ENCODE data around the gene MINDY4B.

Gene MINDY4B

GRCh38 chr3:150848864-150849263 lies 56.4 kb downstream of the MINDY4B start:
- Histone ChIP-seq H3K4me1 (ENCODE audit: control insufficient read depth, insufficient read depth, low read length) (no peaks in the 10 kb centered on the region), H3K9me3 (ENCODE audit: control insufficient read depth in 2 of 2, low read length in 2 of 2) (peaks cover 0 to 3% of the 10 kb centered on the region in 2 donors), H3K27me3 (ENCODE audit: control insufficient read depth in 1 of 2, insufficient read depth in 2 of 2, low read length in 2 of 2) (no peaks in the 10 kb centered on the region), H3K36me3 (ENCODE audit: control insufficient read depth in 2 of 2, insufficient read depth in 2 of 2, low read length in 2 of 2) (no peaks in the 10 kb centered on the region), H3K27ac (ENCODE audit: low read length) (no peak overlapping the region), H3K4me3 (ENCODE audit: low read length in 2 of 2) (no peak overlapping the region), H3K9ac (ENCODE audit: low read length in 2 of 2) (no peak overlapping the region)

DNA sequence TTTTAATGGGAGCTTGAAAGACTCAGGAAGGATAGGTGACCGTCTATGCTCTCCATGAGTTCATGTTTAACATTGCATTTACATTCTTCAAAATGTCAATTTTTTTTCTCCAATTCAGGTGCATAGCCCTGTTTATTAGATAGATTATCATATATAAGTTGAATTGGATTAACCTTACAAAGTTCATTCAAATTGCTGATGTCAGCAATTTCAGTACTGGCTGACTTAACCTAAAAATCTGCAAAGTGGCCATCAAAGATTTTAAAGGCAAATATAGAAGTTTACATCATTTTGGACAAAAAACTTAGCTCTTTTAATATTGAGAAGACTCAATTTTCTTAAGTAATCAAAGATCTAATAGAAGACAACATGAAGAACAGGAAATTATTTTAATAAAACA lies 57.8 kb downstream of the MINDY4B start:
- H3K9ac ChIP-seq (ENCODE audit: low read length in 2 of 2): no peak overlapping the region
- H3K36me3 ChIP-seq (ENCODE audit: control insufficient read depth in 2 of 2, insufficient read depth in 2 of 2, low read length in 2 of 2): no peaks in the 10 kb centered on the region
- H3K4me3 ChIP-seq (ENCODE audit: low read length in 2 of 2): no peak overlapping the region
- H3K27ac ChIP-seq (ENCODE audit: low read length): no peak overlapping the region
- no peaks in the 10 kb centered on the region for H3K27me3 ChIP-seq (ENCODE audit: control insufficient read depth in 1 of 2, insufficient read depth in 2 of 2, low read length in 2 of 2)
- H3K9me3 ChIP-seq (ENCODE audit: control insufficient read depth in 2 of 2, low read length in 2 of 2): peaks cover 0 to 3% of the 10 kb centered on the region in 2 donors
- H3K4me1 ChIP-seq (ENCODE audit: control insufficient read depth, insufficient read depth, low read length): no peaks in the 10 kb centered on the region

- Histone ChIP-seq H3K4me3 (ENCODE audit: low read length in 2 of 2) (no peak overlapping the region), H3K36me3 (ENCODE audit: control insufficient read depth in 2 of 2, insufficient read depth in 2 of 2, low read length in 2 of 2) (no peaks in the 10 kb centered on the region), H3K27ac (ENCODE audit: low read length) (no peak overlapping the region), H3K9ac (ENCODE audit: low read length in 2 of 2) (no peak overlapping the region), H3K9me3 (ENCODE audit: control insufficient read depth in 2 of 2, low read length in 2 of 2) (no peaks in the 10 kb centered on the region), H3K4me1 (ENCODE audit: control insufficient read depth, insufficient read depth, low read length) (no peaks in the 10 kb centered on the region), H3K27me3 (ENCODE audit: control insufficient read depth in 1 of 2, insufficient read depth in 2 of 2, low read length in 2 of 2) (peaks cover 0 to 2% of the 10 kb centered on the region in 2 donors)
Measured at GRCh38 chr3:150844484-150844883, 60.8 kb downstream of the MINDY4B start.

DNA sequence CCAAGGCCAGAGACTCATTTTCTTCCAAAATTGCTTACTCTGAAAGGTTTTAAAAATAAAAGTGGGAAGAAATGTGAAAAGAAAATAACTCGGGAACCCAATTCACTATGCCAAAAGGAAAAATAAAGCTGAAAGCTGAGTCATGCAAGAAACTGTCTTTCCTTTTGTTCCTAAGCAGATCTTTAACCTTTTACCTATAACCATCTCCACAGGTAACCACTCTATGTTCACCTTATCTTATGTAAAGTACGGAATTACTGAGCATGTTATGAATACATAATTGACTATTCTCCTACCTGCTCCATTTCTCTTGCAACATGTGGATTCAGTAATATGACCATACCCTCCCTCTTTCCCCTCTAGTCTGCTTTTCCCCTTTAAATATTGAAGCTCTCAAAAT lies 62.0 kb downstream of the MINDY4B start:
- Histone ChIP-seq H3K4me3 (ENCODE audit: low read length in 2 of 2) (no peak overlapping the region), H3K36me3 (ENCODE audit: control insufficient read depth in 2 of 2, insufficient read depth in 2 of 2, low read length in 2 of 2) (no peaks in the 10 kb centered on the region), H3K9ac (ENCODE audit: low read length in 2 of 2) (no peak overlapping the region), H3K9me3 (ENCODE audit: control insufficient read depth in 2 of 2, low read length in 2 of 2) (no peaks in the 10 kb centered on the region), H3K27ac (ENCODE audit: low read length) (no peak overlapping the region), H3K27me3 (ENCODE audit: control insufficient read depth in 1 of 2, insufficient read depth in 2 of 2, low read length in 2 of 2) (peaks cover 0 to 2% of the 10 kb centered on the region in 2 donors), H3K4me1 (ENCODE audit: control insufficient read depth, insufficient read depth, low read length) (no peaks in the 10 kb centered on the region)

DNA sequence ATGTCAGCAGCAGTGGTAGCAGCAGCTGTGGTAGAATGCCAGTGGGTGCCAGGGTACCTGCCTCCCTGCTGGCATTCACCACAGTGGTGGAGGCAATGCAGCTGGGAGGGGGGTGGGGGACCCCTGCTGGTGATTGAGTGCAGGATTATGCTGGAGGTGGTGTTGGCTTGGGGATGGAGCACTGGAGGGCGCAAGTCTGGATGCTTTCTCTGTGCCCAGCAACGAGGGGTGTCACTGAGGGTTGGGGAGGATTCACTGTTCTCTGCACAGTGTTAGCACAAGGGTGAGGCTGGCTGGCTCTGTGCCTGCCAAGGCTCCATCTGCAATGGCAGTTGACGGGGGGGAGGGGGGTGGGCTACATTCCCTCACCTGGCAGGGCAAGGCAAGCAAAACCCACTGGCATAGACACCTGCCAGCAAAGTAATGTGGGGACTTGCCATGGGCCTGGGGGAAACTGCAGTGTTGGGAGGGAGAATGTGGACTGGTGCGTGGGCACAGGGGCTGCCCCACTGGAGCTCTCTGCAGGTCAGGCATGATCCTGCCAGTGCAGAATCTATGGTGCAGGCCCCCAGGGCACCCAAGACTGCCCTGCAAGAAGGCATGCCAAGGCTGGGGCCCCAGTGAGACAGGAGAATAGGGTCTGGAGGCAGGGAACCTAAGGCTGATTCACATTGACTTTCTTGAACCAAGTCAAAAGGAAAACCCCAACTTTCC lies 64.3 kb downstream of the MINDY4B start:
- Histone ChIP-seq H3K4me3 (ENCODE audit: low read length in 2 of 2) (no peak overlapping the region), H3K4me1 (ENCODE audit: control insufficient read depth, insufficient read depth, low read length) (no peaks in the 10 kb centered on the region), H3K9ac (ENCODE audit: low read length in 2 of 2) (no peak overlapping the region), H3K27ac (ENCODE audit: low read length) (no peak overlapping the region), H3K36me3 (ENCODE audit: control insufficient read depth in 2 of 2, insufficient read depth in 2 of 2, low read length in 2 of 2) (no peaks in the 10 kb centered on the region), H3K27me3 (ENCODE audit: control insufficient read depth in 1 of 2, insufficient read depth in 2 of 2, low read length in 2 of 2) (peaks cover 0 to 2% of the 10 kb centered on the region in 2 donors), H3K9me3 (ENCODE audit: control insufficient read depth in 2 of 2, low read length in 2 of 2) (no peaks in the 10 kb centered on the region)

- Histone ChIP-seq H3K4me1 (ENCODE audit: control insufficient read depth, insufficient read depth, low read length) (no peaks in the 10 kb centered on the region), H3K27me3 (ENCODE audit: control insufficient read depth in 1 of 2, insufficient read depth in 2 of 2, low read length in 2 of 2) (peaks cover 0 to 4% of the 10 kb centered on the region in 2 donors), H3K9me3 (ENCODE audit: control insufficient read depth in 2 of 2, low read length in 2 of 2) (no peaks in the 10 kb centered on the region), H3K9ac (ENCODE audit: low read length in 2 of 2) (no peak overlapping the region), H3K27ac (ENCODE audit: low read length) (no peak overlapping the region), H3K4me3 (ENCODE audit: low read length in 2 of 2) (no peak overlapping the region), H3K36me3 (ENCODE audit: control insufficient read depth in 2 of 2, insufficient read depth in 2 of 2, low read length in 2 of 2) (no peaks in the 10 kb centered on the region)
Measured at GRCh38 chr3:150830745-150831144, 74.5 kb downstream of the MINDY4B start.

GRCh38 chr3:150830094-150830681 lies 75.1 kb downstream of the MINDY4B start:
- Histone ChIP-seq H3K4me1 (ENCODE audit: control insufficient read depth, insufficient read depth, low read length) (no peaks in the 10 kb centered on the region), H3K4me3 (ENCODE audit: low read length in 2 of 2) (no peak overlapping the region), H3K27me3 (ENCODE audit: control insufficient read depth in 1 of 2, insufficient read depth in 2 of 2, low read length in 2 of 2) (peaks cover 0 to 4% of the 10 kb centered on the region in 2 donors), H3K27ac (ENCODE audit: low read length) (no peak overlapping the region), H3K9ac (ENCODE audit: low read length in 2 of 2) (no peak overlapping the region), H3K36me3 (ENCODE audit: control insufficient read depth in 2 of 2, insufficient read depth in 2 of 2, low read length in 2 of 2) (no peaks in the 10 kb centered on the region), H3K9me3 (ENCODE audit: control insufficient read depth in 2 of 2, low read length in 2 of 2) (no peaks in the 10 kb centered on the region)

GRCh38 chr3:150829408-150829807 lies 75.8 kb downstream of the MINDY4B start:
- H3K9me3 ChIP-seq (ENCODE audit: control insufficient read depth in 2 of 2, low read length in 2 of 2): no peaks in the 10 kb centered on the region
- no peaks in the 10 kb centered on the region for H3K36me3 ChIP-seq (ENCODE audit: control insufficient read depth in 2 of 2, insufficient read depth in 2 of 2, low read length in 2 of 2)
- H3K9ac ChIP-seq (ENCODE audit: low read length in 2 of 2): no peak overlapping the region
- no peaks in the 10 kb centered on the region for H3K4me1 ChIP-seq (ENCODE audit: control insufficient read depth, insufficient read depth, low read length)
- H3K4me3 ChIP-seq (ENCODE audit: low read length in 2 of 2): no peak overlapping the region
- H3K27ac ChIP-seq (ENCODE audit: low read length): no peak overlapping the region
- H3K27me3 ChIP-seq (ENCODE audit: control insufficient read depth in 1 of 2, insufficient read depth in 2 of 2, low read length in 2 of 2): peaks cover 0 to 4% of the 10 kb centered on the region in 2 donors

GRCh38 chr3:150828997-150829396 lies 76.2 kb downstream of the MINDY4B start:
- peaks cover 0 to 4% of the 10 kb centered on the region in 2 donors for H3K27me3 ChIP-seq (ENCODE audit: control insufficient read depth in 1 of 2, insufficient read depth in 2 of 2, low read length in 2 of 2)
- H3K4me1 ChIP-seq (ENCODE audit: control insufficient read depth, insufficient read depth, low read length): no peaks in the 10 kb centered on the region
- H3K4me3 ChIP-seq (ENCODE audit: low read length in 2 of 2): no peak overlapping the region
- no peaks in the 10 kb centered on the region for H3K36me3 ChIP-seq (ENCODE audit: control insufficient read depth in 2 of 2, insufficient read depth in 2 of 2, low read length in 2 of 2)
- no peak overlapping the region for H3K27ac ChIP-seq (ENCODE audit: low read length)
- no peak overlapping the region for H3K9ac ChIP-seq (ENCODE audit: low read length in 2 of 2)
- no peaks in the 10 kb centered on the region for H3K9me3 ChIP-seq (ENCODE audit: control insufficient read depth in 2 of 2, low read length in 2 of 2)

GRCh38 chr3:150828261-150828660 lies 77.0 kb downstream of the MINDY4B start:
- H3K36me3 ChIP-seq (ENCODE audit: control insufficient read depth in 2 of 2, insufficient read depth in 2 of 2, low read length in 2 of 2): no peaks in the 10 kb centered on the region
- no peak overlapping the region for H3K9ac ChIP-seq (ENCODE audit: low read length in 2 of 2)
- H3K27me3 ChIP-seq (ENCODE audit: control insufficient read depth in 1 of 2, insufficient read depth in 2 of 2, low read length in 2 of 2): peaks cover 0 to 6% of the 10 kb centered on the region in 2 donors
- H3K9me3 ChIP-seq (ENCODE audit: control insufficient read depth in 2 of 2, low read length in 2 of 2): no peaks in the 10 kb centered on the region
- H3K27ac ChIP-seq (ENCODE audit: low read length): no peak overlapping the region
- H3K4me3 ChIP-seq (ENCODE audit: low read length in 2 of 2): no peak overlapping the region
- H3K4me1 ChIP-seq (ENCODE audit: control insufficient read depth, insufficient read depth, low read length): no peaks in the 10 kb centered on the region

Data from stomach smooth muscle (tissue), 2 donors.